NCI-H524 (cell line): ENCODE measurements around the gene CACNB2.
A peak's percentile ranks its signal among the peaks of the same experiment; 100 is the strongest.

Source experiments
- DNase-seq, 2 experiments: peaks; one replicate each; lab custom pipeline; 2025; lab: John Stamatoyannopoulos, UW

Gene CACNB2

DNA sequence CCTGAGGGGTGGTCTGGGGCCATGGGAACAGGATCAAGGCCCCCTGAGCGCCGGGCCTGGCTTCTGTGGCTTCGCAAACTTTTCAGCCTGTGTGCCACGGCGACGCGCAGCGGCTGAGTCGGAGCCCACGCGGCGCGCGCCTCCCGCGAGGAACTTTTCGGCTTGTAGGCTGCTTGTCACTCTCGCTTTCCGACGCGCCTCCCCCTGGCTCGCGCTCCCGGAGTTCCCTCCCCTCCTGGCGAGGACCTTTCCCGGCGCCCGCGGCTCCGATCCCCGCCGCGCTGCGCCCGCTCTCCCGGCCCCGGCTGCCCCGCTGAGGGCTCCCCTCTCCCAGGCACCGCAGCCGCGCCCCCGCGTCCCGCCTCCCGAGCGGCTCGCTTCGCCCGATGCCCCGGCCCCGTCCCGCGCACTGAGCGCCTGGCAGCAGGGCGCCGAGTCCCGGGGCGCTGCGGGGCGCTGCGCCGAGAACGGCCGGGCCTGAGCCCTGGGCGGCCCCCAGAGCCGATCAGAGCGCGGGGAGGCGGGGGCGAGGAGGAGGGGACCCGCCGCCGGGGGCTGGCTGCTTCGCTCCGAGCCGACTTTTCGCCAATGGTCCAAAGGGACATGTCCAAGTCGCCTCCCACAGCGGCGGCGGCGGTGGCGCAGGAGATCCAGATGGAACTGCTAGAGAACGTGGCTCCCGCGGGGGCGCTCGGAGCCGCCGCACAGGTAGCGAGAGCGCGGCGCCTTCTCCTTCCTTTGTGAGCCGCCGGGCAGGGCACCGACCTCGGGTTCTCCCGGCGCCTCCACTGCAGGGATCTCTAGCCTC is at the start of gene CACNB2:
Gene CACNB2 (plus strand): TSS at position 276 of the 808 bp plus-strand sequence.
- peak; percentile 12 to 27 for DNase-seq

DNA sequence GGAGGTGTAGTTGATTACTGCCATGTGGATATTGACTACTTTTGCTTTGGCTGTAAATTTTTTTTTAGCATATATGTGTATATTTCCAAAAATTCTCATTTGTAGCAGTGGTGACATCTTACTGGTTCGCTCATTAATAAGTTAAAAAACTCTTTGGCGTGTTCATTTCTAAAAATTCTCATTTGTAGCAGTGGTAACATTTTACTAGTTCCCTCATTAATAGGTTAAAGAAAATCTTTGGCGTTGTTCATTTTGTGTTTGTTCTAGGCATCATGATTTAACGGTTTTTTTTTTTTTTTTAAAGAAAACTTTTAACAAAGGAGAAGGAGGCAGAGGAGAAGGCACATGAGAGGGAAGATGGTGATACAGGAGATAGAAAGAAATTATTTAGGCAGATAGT is 45.9 kb upstream of the CACNB2 start:
- no peak for DNase-seq

GRCh38 chr10:18094793-18095192 is 45.4 kb upstream of the CACNB2 start:
- no peak for DNase-seq

DNA sequence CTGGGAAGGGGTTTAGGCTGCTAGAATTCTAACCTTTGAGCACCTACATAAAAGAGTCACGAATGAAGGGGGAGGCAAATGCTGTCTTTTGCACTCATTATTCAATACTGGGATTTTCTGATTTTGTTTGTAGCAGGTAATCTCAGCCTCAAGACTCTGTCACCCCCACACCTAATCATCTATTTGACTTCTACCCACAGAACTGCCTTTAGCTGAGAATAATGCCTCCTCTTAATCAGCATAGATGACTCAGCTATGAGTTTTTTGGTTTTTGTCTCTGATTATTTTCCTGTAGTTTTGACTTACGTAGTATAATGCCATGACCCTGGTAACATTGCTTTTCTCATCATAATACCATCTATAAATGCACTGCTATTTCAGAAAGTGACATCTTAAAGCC is 42.7 kb upstream of the CACNB2 start:
- no peak for DNase-seq

DNA sequence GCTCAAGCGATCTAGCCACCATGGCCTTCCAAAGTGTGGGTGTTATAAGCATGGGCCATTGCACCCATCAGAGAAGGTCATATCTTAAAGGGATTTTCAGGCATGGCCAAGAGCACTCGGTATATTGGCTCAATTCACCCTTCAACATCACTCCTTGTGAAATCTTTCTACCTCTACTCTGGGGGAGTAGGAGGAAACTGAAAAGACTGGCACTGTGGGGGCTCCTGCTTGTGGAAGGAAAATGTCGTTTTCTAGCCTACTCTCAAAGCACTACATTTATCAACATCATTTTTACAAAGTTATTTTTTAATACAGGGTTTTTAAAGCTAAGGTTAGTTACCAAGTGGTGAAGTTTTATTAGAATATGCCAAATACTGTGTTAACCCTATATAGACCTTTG is 42.0 kb upstream of the CACNB2 start:
- DNase-seq: no peak

- DNase-seq: no peak
Observed at GRCh38 chr10:18099415-18099814, 40.8 kb upstream of the CACNB2 start.

GRCh38 chr10:18100669-18101068 is 39.6 kb upstream of the CACNB2 start:
- DNase-seq: no peak

- DNase-seq: no peak
Observed at GRCh38 chr10:18102404-18102803, 37.8 kb upstream of the CACNB2 start.

- DNase-seq: peak in 1 of 2 experiments; percentile 34
Observed at GRCh38 chr10:18104223-18104872, 35.9 kb upstream of the CACNB2 start.

GRCh38 chr10:18109341-18109870 is 30.8 kb upstream of the CACNB2 start:
- no peak for DNase-seq

- no peak for DNase-seq
Observed at GRCh38 chr10:18113881-18114280, 26.3 kb upstream of the CACNB2 start.

GRCh38 chr10:18117276-18117675 is 22.9 kb upstream of the CACNB2 start:
- no peak for DNase-seq

- DNase-seq: no peak
Observed at GRCh38 chr10:18122753-18123152, 17.5 kb upstream of the CACNB2 start.

GRCh38 chr10:18133046-18133445 is 7.2 kb upstream of the CACNB2 start:
- no peak for DNase-seq

DNA sequence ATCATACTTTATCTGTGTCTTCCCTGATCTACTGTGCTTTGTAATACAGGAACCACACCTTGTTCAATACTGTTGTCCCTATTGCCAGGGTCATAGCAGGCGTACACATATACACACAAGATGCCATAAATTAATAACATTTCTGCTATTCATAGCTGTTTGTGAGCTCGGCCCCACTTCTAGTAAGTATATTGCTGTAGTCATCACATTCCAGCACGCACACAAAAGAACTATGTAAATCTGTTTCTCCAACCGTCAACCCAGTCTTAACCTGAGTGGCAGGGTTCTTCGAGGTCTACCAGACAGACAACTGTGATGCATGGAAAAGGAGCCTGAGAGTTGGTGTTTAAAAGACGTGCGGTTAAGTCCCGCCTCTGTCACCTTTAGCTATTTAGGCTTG is 5.7 kb upstream of the CACNB2 start:
- DNase-seq: no peak

DNA sequence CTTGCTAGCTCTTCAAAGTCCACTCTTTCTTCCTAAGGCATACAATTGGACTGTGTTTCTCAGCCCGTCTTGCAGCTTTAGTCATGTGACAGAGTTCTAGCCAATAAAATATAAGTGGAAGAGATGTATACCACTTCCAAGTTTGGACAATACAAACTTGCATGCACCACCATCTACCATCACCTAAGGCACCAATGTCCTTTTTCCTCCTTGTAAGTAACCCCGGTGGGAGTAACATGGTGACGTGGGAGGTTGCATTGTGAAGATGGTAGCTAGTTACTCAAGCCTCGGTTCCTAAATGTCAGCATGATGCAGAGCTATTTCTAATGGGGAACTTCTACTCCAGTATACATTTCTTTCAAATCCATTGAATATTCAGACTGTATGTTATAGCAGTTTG is 5.3 kb upstream of the CACNB2 start:
- no peak for DNase-seq

- DNase-seq: no peak
Observed at GRCh38 chr10:18136073-18136791, 4.0 kb upstream of the CACNB2 start.

GRCh38 chr10:18137111-18137510 is 3.1 kb upstream of the CACNB2 start:
- DNase-seq: no peak

GRCh38 chr10:18140957-18141845 is 977 bp downstream of the CACNB2 start:
- peak in 1 of 2 experiments; percentile 27 for DNase-seq

- DNase-seq: no peak
Observed at GRCh38 chr10:18142151-18142550, 1.9 kb downstream of the CACNB2 start.

- DNase-seq: no peak
Observed at GRCh38 chr10:18144396-18144795, 4.2 kb downstream of the CACNB2 start.

DNA sequence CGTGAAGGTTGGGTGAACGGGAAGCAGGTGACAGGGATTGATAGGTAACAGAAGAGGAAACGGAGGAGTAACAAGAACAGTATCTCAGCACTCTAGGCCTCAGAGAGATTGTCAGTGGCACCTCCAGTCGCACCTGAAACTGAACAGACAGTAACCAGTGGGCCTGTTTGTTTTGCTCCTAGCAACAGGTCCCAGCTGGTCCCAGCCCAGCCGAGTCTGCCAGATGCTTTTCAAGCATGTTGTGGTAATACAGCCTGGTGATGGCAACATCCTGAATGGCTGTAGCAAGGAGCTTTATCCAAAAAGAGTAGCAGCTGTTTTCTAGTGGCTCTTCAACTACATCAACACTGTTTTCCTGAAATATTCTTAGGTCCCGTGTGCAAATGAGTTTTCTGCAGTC is 4.7 kb downstream of the CACNB2 start:
- peak; percentile 74 to 77 for DNase-seq
